Subcutaneous abdominal adipose tissue (tissue), 5 donors: ENCODE measurements around the gene ITGB6.
"Not testable (repeated sequence)": the region's sequence is repeated elsewhere in the genome, so short reads cannot be mapped to it uniquely, and the experiment has no call there.

Source experiments
- H3K27ac ChIP-seq: one replicate; pipeline ENCODE4 v1.7.0; 2013; ENCODE audit warnings: low read depth, mild to moderate bottlenecking, inconsistent platforms, low read length, moderate library complexity
- H3K27me3 ChIP-seq, 5 donors: one replicate each; pipeline ENCODE4 v1.7.0; 2013; ENCODE audit warnings: low read length in 5 of 5, inconsistent platforms in 1 of 5; ENCODE audit not compliant: control insufficient read depth in 5 of 5, insufficient read depth in 4 of 5
- H3K36me3 ChIP-seq, 5 donors: one replicate each; pipeline ENCODE4 v1.7.0; 2013; ENCODE audit warnings: low read length in 5 of 5; ENCODE audit not compliant: control insufficient read depth in 5 of 5, insufficient read depth in 5 of 5
- H3K4me1 ChIP-seq, 5 donors: one replicate each; pipeline ENCODE4 v1.7.0; 2013; ENCODE audit warnings: low read length in 5 of 5, mild to moderate bottlenecking in 3 of 5, moderate library complexity in 1 of 5; ENCODE audit not compliant: control insufficient read depth in 5 of 5, insufficient read depth in 5 of 5
- H3K4me3 ChIP-seq, 5 donors: one replicate each; pipeline ENCODE4 v1.7.0; 2013; ENCODE audit warnings: low read length in 5 of 5, low read depth in 1 of 5
- H3K9ac ChIP-seq, 5 donors: one replicate each; pipeline ENCODE4 v1.7.0; 2013; ENCODE audit warnings: low read length in 5 of 5, mild to moderate bottlenecking in 4 of 5, moderate library complexity in 3 of 5
- H3K9me3 ChIP-seq, 5 donors: one replicate each; pipeline ENCODE4 v1.7.0; 2013; ENCODE audit warnings: low read length in 5 of 5; ENCODE audit not compliant: control insufficient read depth in 5 of 5
- donor health status: healthy.
- donor health status: healthy.
- donor health status: healthy.
- donor health status: healthy.
- donor health status: healthy.

The ITGB6 gene

DNA sequence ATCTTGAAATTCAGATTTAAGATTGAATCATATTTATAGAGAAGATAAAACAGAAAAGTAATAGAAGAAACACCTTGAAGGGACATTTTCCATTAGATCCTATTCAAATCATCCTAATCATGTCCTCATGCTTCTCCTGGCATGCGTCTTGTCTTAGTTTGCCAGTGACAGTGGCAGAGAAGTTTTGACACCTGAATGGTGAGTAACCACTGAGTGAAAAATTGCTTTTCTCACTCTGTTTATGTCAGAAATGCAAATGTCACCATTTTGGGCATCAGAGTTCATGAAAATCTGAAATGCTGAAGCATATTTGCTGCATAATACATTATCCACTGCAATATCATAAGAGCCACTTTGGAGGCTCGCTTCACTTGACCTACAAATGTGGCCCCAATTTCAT, 74.7 kb downstream of the ITGB6 start:
- Histone ChIP-seq H3K27ac (no peak overlapping the region), H3K36me3 (no peaks in the 10 kb centered on the region), H3K9ac (no peak overlapping the region)

DNA sequence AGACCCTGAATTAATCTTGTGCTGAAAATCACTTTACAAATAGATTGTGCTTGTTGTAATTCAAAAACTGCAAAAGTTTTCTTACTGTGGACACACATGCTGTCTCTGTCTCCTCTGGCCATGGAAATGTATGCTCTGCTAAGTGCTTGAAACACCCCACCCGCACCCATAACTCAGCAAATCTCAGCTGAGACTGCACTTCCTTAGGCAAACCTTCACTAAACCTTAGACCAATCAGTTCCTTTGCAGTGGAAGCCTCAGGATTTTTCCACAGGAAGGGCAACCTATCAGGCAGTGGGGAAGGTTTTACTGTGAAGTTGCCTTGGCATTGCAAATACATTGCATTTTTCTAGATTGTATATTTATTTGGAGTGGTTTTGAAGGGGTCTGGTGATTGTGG, 75.5 kb downstream of the ITGB6 start:
- H3K27me3 ChIP-seq, result no peaks in the 10 kb centered on the region
- no peaks in the 10 kb centered on the region for H3K9me3 ChIP-seq
- no peaks in the 10 kb centered on the region for H3K4me1 ChIP-seq
- no peak overlapping the region for H3K9ac ChIP-seq
- H3K27ac ChIP-seq, result no peak overlapping the region
- no peak overlapping the region for H3K4me3 ChIP-seq
- H3K36me3 ChIP-seq, result no peaks in the 10 kb centered on the region

More for the DNA sequence above, 74.7 kb downstream of the ITGB6 start:
- no peaks in the 10 kb centered on the region for H3K4me1 ChIP-seq
- no peaks in the 10 kb centered on the region for H3K9me3 ChIP-seq
- H3K4me3 ChIP-seq, result no peak overlapping the region
- no peaks in the 10 kb centered on the region for H3K27me3 ChIP-seq

DNA sequence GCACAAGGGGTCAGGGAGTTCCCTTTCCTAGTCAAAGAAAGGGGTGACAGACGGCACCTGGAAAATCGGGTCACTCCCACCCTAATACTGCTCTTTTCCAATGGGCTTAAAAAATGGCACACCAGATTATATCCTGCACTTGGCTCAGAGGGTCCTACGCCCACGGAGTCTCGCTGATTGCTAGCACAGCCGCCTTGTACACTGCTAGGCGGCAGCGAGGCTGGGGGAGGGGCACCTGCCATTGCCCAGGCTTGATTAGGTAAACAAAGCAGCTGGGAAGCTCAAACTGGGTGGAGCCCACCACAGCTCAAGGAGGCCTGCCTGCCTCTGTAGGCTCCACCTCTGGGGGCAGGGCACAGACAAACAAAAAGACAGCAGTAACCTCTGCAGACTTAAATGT, 85.4 kb downstream of the ITGB6 start:
- not testable (repeated sequence) for H3K36me3 ChIP-seq, H3K4me3 ChIP-seq, H3K9me3 ChIP-seq, H3K4me1 ChIP-seq, H3K9ac ChIP-seq, H3K27me3 ChIP-seq, H3K27ac ChIP-seq

DNA sequence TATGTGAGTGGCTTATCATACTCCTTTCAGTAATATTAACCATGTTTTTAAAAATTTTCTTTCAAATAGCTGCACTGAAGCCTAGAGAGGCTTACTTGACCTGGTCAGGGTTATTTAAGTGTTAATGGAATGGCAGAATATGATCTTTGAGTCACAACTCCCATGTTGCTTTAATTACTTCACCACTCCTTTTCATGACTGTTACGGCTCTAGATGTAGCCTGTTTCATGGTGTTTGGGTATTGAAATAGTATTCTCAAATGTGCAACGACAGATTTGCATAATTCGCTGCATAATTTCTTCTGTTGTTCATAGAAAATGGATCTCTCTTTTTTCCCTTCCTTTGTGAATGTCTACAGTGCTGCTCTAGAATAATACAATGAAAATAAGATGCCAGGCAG, 86.1 kb downstream of the ITGB6 start:
- no peaks in the 10 kb centered on the region for H3K4me1 ChIP-seq
- no peak overlapping the region for H3K4me3 ChIP-seq
- no peak overlapping the region for H3K9ac ChIP-seq
- H3K27ac ChIP-seq, result no peak overlapping the region
- no peaks in the 10 kb centered on the region for H3K36me3 ChIP-seq
- H3K27me3 ChIP-seq, result no peaks in the 10 kb centered on the region
- H3K9me3 ChIP-seq, result no peaks in the 10 kb centered on the region

DNA sequence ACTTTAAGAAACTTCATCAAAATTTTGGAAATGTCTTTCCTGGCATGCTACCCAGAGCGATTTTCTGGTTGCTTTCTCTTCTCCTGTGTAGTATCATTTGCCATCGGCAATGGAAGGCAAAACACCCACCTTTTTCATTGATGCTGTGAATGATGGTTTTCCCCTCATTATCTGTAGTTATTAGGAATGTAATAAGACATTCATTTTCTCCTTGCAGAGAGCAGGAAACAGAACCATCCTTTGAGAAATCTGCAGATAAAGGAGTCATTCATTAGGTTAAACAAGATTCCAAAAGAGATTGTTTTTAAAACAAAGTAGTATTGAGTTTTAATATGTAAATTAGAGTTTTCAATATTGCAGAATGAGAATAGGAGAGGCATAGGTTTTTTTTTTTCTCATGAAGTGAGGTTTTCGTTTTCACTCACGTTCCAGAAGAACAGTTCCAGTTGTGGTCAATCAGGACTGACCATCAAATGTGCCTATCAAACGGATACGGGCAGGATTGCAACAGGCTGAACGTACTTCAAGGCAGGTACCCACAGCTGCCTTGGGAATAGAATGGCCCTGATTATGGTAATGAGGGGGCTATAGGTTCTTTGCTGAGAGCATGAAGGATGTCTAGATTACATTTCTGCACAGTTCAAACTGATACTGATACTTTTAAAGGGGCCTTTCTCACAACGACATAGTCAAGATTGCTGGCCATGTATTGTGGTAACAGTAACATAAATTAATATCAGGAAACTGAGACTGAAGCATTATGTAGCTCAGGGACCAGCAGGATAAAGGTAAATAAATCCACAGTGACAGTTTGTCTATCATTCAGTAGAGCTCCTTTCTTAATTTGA, 87.9 kb downstream of the ITGB6 start:
- no peaks in the 10 kb centered on the region for H3K36me3 ChIP-seq
- H3K9ac ChIP-seq, result no peak overlapping the region
- H3K4me3 ChIP-seq, result no peak overlapping the region
- H3K9me3 ChIP-seq, result no peaks in the 10 kb centered on the region
- no peak overlapping the region for H3K27ac ChIP-seq
- no peaks in the 10 kb centered on the region for H3K4me1 ChIP-seq
- H3K27me3 ChIP-seq, result no peaks in the 10 kb centered on the region

DNA sequence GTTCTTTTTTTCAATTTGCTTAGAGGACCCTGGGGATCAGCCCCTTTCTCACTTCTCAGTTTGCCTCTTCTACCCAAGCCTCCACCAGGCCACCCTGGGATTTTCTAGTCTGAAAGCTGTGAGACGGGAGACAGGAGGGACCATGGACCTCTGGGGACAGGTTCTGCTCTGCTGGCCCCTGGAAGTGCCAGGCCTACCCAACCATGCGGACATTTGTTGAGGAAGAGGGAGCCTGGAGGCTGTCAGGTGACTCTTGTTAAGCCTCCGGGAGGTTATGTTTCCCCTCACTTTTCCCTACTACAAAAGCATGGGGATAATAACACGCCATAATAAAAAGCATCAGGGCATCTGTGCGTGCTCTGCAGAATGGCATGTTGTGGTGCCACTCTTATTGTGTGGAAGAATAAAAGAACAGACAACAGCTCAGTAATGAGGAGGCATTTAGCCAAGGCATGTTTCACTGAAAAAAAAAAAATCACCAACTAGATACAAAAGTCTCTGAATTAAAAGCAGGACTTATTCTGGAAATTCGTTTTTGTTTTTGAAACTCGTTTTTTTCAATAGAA, 89.3 kb downstream of the ITGB6 start:
- Histone ChIP-seq H3K9me3 (no peaks in the 10 kb centered on the region), H3K27ac (no peak overlapping the region), H3K27me3 (no peaks in the 10 kb centered on the region), H3K9ac (no peak overlapping the region), H3K4me1 (no peaks in the 10 kb centered on the region), H3K4me3 (no peak overlapping the region), H3K36me3 (no peaks in the 10 kb centered on the region)

DNA sequence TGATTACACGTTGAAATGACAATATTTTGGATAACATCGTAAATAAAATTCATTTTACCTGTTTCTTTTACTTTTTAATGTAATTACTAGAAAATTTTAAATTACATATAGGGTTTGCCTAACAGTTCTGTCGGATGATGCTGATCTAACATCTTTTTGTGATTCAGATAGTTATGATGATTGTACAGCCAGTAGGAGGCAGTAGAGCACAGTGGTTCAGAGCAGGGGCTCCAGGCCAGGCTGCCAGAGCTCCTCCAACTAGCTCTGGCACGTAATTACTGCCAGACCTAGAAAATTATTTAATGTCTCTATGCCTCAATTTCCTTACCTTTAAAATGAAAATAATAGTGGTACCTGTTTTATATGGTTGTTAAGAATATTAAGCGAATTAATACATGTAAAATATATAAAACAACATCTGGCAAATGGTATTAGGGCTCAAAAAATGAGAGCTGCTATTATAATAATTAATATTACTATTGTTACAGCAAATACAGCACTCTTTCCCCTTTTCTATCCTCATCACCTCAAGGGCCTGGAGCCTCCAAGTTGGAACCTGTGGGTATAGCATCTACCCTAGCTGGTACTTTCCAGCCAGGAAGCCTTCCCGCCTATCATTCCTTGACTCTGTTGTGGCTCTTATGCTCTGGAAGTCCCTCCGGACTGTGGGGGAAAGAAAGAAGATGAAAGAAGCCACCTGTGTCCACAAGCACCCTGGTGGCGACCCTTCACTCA, 90.0 kb downstream of the ITGB6 start:
- Histone ChIP-seq H3K27ac (no peak overlapping the region), H3K9me3 (no peaks in the 10 kb centered on the region), H3K27me3 (no peaks in the 10 kb centered on the region), H3K4me3 (no peak overlapping the region), H3K36me3 (no peaks in the 10 kb centered on the region), H3K4me1 (no peaks in the 10 kb centered on the region), H3K9ac (no peak overlapping the region)

DNA sequence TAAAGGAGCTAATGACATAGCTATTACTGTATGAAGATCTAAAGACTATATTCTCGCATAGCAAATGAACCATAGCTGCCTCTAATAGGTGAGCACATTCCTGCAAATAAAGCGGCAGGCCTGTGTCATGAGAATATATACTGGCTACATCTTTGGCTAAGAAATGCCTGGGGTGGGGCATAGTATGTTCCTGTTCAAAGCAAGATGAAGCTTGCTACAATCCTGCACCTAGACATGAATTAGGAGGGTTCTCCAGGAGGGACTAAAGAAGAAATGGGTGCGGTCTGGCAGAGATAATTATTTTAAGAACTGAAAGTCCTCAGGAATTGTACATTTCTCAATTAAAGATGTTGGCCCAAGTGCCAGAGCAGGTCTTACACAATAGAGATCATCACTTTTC, 90.8 kb downstream of the ITGB6 start:
- Histone ChIP-seq H3K36me3 (no peaks in the 10 kb centered on the region), H3K27ac (no peak overlapping the region), H3K4me3 (no peak overlapping the region), H3K4me1 (no peaks in the 10 kb centered on the region), H3K9ac (no peak overlapping the region), H3K27me3 (no peaks in the 10 kb centered on the region), H3K9me3 (no peaks in the 10 kb centered on the region)

DNA sequence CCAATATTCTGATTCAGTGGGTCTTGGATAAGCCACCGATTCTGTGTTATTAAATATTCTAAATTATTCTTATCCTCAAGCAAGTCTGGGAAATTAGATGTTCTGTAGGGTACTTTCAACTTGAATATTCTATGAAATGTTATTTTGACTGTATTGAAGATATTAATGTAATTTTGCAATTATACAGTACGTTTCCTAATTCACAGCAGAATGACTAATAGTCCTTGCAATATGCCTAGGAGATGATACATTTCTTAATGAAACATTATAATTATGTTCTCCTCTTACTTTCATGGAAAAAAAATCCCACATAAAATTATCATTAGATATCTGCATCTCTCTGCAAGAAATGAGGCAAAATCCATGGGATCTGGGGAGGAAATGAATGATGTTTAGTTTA, 91.4 kb downstream of the ITGB6 start:
- Histone ChIP-seq H3K27me3 (no peaks in the 10 kb centered on the region), H3K4me1 (no peaks in the 10 kb centered on the region), H3K9ac (no peak overlapping the region), H3K36me3 (no peaks in the 10 kb centered on the region), H3K4me3 (no peak overlapping the region), H3K9me3 (no peaks in the 10 kb centered on the region), H3K27ac (no peak overlapping the region)

DNA sequence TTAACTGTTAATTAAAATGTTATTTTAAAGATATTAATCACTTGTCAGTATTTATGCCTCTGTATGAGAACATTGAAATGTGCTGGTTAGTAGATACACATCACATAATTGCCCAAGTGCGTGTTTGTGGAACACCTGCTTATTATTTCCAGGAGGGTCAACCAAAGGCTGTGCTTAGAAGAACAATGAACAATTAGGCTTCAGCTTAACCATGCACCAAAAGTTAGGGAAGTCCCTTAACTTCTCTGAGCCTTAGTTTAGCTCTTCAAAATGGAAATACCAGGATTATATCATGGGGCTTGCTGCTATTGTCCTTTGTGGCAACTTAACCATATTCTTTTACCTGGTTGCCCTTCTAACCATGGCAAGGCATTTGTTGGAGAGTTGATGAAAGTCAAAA, 94.7 kb downstream of the ITGB6 start:
- H3K36me3 ChIP-seq, result no peaks in the 10 kb centered on the region
- H3K27ac ChIP-seq, result no peak overlapping the region
- H3K4me1 ChIP-seq, result no peaks in the 10 kb centered on the region
- no peaks in the 10 kb centered on the region for H3K27me3 ChIP-seq
- H3K9ac ChIP-seq, result no peak overlapping the region
- H3K9me3 ChIP-seq, result no peaks in the 10 kb centered on the region
- H3K4me3 ChIP-seq, result no peak overlapping the region
